Hematopoietic multipotent progenitor cell treated with erythropoietin and hydrocortisone succinate and interleukin-3 and kit ligand, for 6 days (in vitro differentiated cells): Measurements from ENCODE around the gene SUGP2.

Source experiments
- DNase-seq: peaks from one replicate; pipeline ENCODE4 v3.0.0-alpha.2; 2015

Gene SUGP2

DNA sequence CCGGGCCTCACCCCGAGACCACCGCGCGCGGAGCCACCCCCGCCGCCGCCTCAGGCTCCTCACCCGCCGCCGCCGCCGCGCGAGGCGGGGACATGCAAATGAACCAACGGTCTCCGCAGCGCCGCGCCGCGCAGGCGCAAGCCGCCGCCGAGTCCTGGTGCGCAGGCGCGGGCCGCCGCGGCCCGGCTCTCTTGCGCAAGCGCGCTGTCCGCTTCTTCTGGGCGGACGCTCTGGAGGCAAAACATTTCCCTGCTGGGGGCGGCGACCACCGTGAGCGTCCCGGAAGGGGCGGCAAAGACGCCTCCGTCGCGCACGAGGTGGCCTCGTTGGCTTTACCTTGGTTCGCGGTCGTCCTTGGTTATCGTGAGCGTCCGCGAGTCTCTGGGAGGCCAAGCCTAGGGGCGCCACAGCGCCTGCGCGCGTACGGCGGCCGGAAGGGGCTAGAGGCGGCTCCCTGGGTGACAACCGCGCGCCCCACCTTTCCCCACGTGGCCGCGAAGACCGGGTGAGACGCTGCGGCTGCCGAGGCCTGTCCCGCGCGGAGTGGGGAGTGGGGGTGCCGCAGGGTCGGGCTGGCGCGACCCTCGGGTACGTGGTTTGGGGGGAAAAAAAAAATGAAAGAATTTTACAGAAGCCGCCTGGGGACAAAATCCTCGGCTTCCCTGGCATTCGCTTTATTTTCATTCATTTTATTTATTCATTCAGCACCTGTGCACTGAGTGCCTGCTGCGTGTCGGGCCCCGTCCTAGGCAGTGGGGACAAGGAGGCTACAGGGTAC lies at the start of gene SUGP2, which contains the start of gene ARMC6:
SUGP2 (minus strand) TSS at position 92 of the 778 bp plus-strand sequence. CDS start 2,446 bp downstream, outside the sequence.
ARMC6 (plus strand) TSS at position 178 of the 778 bp plus-strand sequence. CDS start 607 bp downstream, outside the sequence.
- DNase-seq, result peak; percentile 93

- no peak for DNase-seq
Observed at GRCh38 chr19:19081642-19082151, 48.4 kb upstream of the SUGP2 start.

DNA sequence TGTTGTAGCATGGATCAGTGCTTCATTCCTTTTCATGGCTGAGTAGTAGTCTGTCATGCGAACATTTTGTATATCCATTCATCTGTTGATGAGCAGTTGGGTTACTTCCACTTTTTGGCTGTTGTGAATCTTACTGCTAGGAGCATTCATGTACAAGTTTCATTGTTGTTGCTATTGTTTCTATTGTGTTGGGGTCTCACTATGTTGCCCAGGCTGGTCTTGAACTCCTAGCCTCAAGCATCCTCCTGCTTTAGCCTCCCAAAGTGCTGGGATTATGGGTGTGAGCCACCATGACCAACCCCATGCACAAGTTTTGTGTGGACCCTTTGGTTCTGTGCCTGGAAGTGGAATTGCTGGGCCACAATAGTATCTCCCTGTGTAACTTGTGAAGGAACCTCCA lies 46.3 kb upstream of the SUGP2 start:
- no peak for DNase-seq

- no peak for DNase-seq
Observed at GRCh38 chr19:19078801-19079200, 45.5 kb upstream of the SUGP2 start.

DNA sequence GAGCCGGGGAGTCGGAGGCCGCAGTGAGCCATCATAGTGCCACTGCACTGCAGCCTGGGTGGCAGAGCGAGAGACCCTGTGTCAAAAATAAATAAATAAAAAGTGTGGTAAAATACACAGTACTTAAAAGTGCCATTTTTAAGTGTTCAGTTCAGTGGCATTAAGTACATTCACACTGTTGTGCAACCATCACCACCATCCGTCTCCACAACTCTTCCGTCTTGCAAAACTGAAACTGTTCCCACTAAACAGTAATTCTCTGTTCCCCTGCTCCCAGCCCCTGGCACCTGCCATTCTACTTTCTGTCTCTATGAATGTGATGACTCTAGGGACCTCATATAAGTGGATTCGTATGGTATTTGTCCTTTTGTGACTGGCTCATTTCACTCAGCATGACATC lies 43.8 kb upstream of the SUGP2 start:
- DNase-seq, result no peak

- no peak for DNase-seq
Observed at GRCh38 chr19:19076476-19076875, 43.2 kb upstream of the SUGP2 start.

DNA sequence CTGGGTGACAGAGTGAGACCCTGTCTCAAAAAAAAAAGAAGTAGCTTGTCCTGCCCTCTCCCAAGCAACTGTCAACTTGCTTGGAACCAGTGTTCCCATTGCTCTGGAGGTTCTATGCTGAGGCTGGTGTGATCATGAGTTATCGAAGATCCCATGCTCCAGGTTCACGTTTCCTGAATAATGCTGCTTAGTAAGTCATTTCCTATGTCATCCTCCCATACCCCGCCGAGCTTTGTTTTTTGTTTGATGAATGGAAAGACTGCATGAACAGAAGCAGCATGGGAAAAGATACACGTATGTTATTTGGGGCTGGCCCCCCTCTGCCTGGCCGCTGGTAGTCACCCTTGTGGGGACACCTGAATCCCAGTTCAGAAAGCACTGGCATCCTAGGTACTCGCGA lies 41.8 kb upstream of the SUGP2 start:
- DNase-seq, result no peak

DNA sequence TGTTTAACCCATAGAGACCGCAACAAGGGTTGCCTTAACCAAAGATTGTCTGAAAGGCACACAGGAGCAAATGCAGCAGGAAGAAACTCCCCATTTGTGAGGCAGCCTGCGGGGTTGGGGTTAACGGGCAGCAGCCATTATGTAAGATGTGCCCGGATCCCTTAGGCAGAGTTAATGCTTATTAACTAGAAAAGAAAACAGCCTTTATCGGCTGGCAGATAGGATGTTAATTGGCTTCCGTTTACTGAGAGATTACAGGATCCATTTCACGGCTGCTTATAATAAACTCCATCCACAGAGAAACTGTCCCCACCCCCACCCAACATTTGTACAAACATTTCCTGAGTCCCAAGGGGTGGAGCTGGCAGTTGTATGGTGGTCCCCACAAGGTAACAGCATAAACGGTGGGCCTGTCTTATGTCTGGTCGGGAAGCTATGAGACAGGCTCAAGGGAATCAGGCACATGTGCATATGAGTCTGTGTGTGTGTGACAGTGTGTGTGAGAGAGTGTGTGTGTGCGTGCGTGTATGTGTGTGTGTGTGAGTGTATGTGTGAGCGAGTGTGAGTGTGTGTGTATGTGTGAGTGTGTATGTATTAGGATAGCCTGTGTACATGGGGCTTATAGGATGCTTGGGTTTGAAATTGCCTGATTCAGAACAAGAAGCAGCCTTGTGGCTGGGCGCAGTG lies 41.0 kb upstream of the SUGP2 start:
- DNase-seq, result no peak

GRCh38 chr19:19071897-19072296 lies 38.6 kb upstream of the SUGP2 start:
- DNase-seq, result no peak

- DNase-seq, result no peak
Observed at GRCh38 chr19:19068659-19069654, 35.6 kb upstream of the SUGP2 start.

- DNase-seq, result no peak
Observed at GRCh38 chr19:19067276-19068072, 34.2 kb upstream of the SUGP2 start.

DNA sequence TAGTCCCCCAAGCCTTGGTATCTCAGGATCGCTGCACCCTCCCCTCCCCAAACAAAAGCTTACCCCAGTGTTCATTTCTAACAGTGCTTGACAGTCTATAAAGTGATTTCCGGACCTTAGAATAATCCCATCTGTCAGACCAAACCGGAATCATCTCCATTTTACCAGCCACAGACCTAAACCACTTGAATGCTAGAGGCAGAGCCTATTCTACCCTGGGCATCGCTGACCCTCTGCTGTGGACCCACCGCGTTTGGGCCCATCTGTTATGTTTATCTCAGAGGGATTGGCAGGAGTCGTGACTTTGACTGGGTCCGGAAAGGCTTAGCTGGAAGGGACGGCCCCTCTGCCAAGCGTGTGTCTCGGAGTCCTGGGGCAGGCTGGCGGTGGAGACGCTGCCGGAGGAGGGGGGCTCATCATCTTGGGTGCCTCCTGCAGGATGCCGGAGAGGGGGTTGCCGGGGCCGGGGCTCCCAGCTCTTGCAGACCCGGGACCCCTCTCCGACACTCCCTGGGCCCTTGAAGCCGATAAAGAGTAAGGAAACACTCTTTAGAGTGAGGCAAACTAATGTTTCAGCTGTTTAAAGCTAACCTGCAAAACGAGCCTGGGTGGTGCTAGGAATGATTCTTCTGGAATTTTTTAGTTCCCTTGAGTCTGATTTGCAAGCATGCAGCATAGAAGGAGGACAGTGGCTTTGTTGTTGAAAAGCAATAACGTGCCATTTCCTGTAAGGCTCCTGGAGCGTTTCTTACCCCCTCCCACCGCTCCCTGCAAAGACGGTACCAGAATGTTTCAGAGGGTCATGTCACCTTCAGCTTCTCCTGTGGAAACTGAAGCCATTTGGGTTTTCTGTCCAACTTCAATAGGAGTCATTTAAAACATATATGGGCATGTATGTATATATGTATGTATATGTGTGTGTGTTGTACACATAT lies 31.8 kb upstream of the SUGP2 start:
- DNase-seq, result peak; percentile 45

GRCh38 chr19:19064098-19064722 lies 30.9 kb upstream of the SUGP2 start:
- no peak for DNase-seq

DNA sequence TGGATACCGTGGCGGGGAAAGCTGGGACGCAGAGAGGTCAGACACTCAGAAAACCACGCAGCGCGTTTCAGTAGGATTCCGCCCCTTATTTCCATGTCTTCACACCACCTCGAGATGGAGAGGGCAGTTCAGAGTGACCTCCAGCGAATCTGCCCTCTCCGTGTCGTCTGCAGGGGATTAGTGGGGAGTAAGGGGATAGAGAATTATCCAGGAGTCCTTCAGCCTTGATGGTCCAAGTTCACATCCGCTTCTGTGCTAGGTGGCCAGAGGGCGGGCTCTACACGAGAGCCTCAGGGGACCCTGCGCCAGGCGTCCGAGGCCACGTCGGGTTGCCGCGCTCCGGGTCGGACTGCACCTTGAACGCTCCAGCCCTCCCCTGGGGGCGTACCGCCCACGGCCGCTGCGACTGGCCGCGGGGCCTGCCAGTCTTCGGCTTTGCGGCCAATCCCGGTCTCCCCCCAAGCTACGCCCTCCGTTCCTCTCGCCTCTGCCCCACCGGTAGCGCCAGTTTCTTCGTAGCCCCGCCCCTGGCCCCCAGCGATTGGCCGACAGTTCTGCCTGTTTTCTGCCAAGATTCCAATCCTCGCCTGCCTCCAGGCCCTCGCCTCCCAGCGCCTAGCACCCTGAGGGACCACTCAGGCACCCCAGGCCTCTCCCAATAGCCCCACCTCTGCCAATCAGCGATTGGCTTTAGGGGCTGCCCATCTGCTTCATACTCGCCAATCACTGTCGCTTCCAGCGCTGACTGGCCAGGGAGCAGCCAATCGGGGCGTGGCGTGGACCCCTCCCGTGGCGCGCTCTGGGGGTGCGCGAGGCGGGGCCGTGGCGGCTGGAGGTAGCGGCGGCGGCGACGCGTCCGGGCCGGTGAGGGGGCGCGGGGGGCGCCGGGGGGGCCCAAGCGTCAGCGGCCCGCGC lies 30.1 kb upstream of the SUGP2 start, which contains the start of gene SLC25A42:
SLC25A42 (plus strand) TSS at position 812 of the 915 bp plus-strand sequence. CDS start 32,131 bp downstream, outside the sequence.
- peak; percentile 99 for DNase-seq

- peak; percentile 65 for DNase-seq
Observed at GRCh38 chr19:19062454-19063182, 29.3 kb upstream of the SUGP2 start.

GRCh38 chr19:19061506-19061905 lies 28.2 kb upstream of the SUGP2 start:
- peak; percentile 81 for DNase-seq

- peak; percentile 95 for DNase-seq
Observed at GRCh38 chr19:19059837-19060611, 26.7 kb upstream of the SUGP2 start.
